ENCODE results near the gene RPTOR. TPM values are rescaled to one million over a fixed set of nuclear protein-coding genes. Genes with fewer than 3 reads are reported as not detected.

The RPTOR gene
- total RNA-seq, 4 donors from 2014 or later: 19.0 to 48.3 (median 27.3) TPM

DNA sequence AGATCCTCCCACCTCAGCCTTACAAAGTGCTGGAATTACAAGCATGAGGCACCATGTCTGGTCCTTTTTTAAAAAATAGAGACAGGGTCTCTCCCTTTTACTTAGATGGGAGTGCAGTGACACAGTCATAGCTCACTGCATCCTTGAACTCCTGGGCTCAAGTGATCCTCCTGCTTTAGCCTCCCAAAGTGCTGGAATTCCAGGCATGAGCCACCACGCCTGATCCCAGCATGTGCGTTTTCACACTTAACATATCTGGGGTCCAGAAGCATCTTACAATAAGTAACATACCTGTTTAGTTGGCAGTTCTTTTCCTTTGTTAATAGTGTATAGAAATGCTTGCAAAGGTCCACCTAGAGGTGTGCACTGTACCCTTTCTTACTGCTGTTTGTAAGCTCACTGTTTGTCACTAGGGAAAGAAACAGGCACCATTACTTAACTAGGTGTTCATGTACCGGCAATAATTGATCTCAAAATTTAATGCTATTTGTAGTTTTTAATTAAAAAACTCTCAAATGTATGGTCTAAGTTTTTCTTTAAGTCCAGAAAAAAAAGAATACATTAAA is 221.7 kb downstream of the RPTOR start:
- intact Hi-C loops (cut with DNase I; ENCODE audit: low total_unique reads): no loop called here

DNA sequence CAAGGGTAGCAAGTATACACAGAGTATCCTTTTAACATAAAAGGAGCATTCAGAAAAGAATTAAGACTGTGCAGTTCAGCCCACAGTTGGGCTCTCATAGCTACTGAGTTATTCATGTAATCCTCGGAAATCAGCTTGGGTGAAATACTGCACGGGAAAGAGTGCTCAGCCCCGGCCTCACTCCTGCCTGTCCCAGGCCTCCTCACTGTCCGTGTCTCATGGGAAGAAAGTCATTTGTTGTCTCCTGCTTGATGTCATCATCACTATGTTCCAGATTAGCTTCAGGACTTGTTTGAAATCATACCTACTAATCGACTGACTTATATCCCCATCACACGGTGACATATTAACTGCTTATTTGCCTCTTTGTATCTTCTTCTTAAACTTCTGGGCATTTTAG is 223.8 kb downstream of the RPTOR start:
- H3K27me3 ChIP-seq: no peaks in the 10 kb centered on the region
- H3K9me3 ChIP-seq: no peaks in the 10 kb centered on the region
- no peaks in the 10 kb centered on the region for H3K36me3 ChIP-seq
- H3K4me1 ChIP-seq: no peaks in the 10 kb centered on the region
- intact Hi-C loops (cut with DNase I; ENCODE audit: low total_unique reads): no loop called here
- TF ChIP-seq, protein P1, sequence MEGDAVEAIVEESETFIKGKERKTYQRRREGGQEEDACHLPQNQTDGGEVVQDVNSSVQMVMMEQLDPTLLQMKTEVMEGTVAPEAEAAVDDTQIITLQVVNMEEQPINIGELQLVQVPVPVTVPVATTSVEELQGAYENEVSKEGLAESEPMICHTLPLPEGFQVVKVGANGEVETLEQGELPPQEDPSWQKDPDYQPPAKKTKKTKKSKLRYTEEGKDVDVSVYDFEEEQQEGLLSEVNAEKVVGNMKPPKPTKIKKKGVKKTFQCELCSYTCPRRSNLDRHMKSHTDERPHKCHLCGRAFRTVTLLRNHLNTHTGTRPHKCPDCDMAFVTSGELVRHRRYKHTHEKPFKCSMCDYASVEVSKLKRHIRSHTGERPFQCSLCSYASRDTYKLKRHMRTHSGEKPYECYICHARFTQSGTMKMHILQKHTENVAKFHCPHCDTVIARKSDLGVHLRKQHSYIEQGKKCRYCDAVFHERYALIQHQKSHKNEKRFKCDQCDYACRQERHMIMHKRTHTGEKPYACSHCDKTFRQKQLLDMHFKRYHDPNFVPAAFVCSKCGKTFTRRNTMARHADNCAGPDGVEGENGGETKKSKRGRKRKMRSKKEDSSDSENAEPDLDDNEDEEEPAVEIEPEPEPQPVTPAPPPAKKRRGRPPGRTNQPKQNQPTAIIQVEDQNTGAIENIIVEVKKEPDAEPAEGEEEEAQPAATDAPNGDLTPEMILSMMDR (IDR thresholded peaks at IDR 0.05): no peak
- no peak for TF ChIP-seq POLR2A (IDR thresholded peaks at IDR 0.05)
- no peak overlapping the region for H3K4me3 ChIP-seq
- DNase-seq: no peak
- H3K27ac ChIP-seq: no peak overlapping the region

More for the DNA sequence above, 221.7 kb downstream of the RPTOR start:
- Histone ChIP-seq H3K27ac (no peak overlapping the region), H3K36me3 (no peaks in the 10 kb centered on the region), H3K4me3 (no peak overlapping the region), H3K27me3 (no peaks in the 10 kb centered on the region), H3K9me3 (no peaks in the 10 kb centered on the region), H3K4me1 (no peaks in the 10 kb centered on the region)
- TF ChIP-seq POLR2A (IDR thresholded peaks at IDR 0.05): no peak
- TF ChIP-seq, protein P1 (IDR thresholded peaks at IDR 0.05): no peak
- no peak for DNase-seq

DNA sequence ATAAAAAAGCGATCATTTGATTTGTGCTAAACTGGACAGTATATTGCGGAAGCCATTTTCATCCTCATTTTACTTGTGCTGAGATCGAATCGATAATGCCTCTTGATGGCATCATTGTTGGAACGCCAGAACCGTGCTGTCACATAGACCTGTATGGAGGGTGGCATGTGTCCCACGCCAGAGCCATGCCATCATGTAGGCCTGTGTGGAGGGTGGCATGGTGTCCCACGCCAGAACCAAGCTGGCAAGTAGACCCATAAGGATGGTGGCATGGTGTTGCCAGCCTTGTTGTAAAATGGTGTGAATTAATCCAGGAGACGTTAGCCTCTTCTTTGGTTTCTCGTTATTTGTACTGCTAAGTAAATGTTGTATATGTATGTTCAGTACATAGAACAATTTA is 224.3 kb downstream of the RPTOR start:
- Histone ChIP-seq H3K36me3 (no peaks in the 10 kb centered on the region), H3K27me3 (no peaks in the 10 kb centered on the region), H3K27ac (no peak overlapping the region), H3K9me3 (no peaks in the 10 kb centered on the region), H3K4me1 (no peaks in the 10 kb centered on the region), H3K4me3 (no peak overlapping the region)
- TF ChIP-seq POLR2A (IDR thresholded peaks at IDR 0.05): no peak
- TF ChIP-seq, protein P1 (IDR thresholded peaks at IDR 0.05): no peak
- intact Hi-C loops (cut with DNase I; ENCODE audit: low total_unique reads): no loop called here
- DNase-seq: no peak

DNA sequence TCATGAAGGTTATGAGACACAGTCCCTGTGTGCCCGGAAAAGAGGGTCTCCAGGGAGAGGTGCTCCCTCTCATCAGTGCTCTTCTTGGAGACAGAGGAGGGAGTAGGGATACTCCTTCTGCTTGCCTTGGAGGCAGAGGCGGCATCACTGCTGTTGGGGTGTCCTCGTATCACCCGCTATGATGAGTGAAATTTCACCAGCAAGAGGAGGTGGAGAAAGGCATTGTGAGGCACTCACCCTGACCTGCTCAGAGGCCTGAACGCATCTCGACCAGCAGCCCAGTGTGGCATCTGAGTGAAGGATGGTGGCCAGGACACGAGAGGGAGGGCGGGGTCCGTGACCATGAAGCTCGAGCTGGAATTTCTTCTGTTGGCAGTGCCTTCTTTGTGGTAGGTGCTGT is 224.9 kb downstream of the RPTOR start:
- Histone ChIP-seq H3K9me3 (no peaks in the 10 kb centered on the region), H3K4me3 (no peak overlapping the region), H3K36me3 (no peaks in the 10 kb centered on the region), H3K27me3 (no peaks in the 10 kb centered on the region), H3K27ac (no peak overlapping the region), H3K4me1 (no peaks in the 10 kb centered on the region)
- no peak for DNase-seq
- no peak for TF ChIP-seq POLR2A (IDR thresholded peaks at IDR 0.05)
- TF ChIP-seq, protein P1 (IDR thresholded peaks at IDR 0.05): no peak
- intact Hi-C loops (cut with DNase I; ENCODE audit: low total_unique reads): no loop called here

DNA sequence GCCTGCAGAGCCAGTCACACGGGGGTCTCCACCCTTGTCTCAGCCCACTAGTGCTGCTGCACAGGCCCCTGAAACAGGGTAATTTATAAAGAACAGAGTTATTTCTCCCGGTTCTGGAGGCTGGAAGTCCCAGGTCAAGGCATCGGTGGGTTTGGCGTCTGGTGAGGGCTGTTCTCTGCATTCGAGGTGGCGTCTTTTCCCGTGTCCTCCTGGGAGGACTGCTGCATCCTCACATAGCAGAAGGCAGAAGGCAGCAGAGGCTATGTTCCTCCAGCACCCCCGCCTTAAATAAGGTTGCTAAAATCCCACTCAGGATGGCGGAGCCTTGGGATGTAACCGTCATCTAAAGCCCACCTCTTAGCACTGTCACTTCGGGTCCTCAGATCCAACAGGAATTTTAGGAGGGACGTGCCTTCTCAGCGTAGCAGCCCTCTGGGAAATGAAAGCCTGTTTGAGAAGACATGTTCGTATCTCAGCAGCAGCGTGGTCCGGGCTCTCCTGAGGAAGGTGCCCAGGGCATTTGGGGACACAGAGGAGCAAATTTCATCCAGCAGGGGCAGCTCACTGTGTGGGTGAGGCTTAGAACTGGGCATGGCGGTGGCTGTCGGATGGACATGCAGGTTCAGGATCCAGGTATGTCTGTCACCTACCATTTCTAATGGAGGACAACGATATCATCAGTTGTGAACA is 225.4 kb downstream of the RPTOR start:
- H3K27me3 ChIP-seq: no peaks in the 10 kb centered on the region
- H3K4me1 ChIP-seq: peaks cover 0 to 4% of the 10 kb centered on the region in 2 donors
- H3K36me3 ChIP-seq: no peaks in the 10 kb centered on the region
- H3K9me3 ChIP-seq: no peaks in the 10 kb centered on the region
- intact Hi-C loops (cut with DNase I; ENCODE audit: low total_unique reads): no loop called here
- no peak overlapping the region for H3K27ac ChIP-seq
- TF ChIP-seq, protein P1 (IDR thresholded peaks at IDR 0.05): no peak
- H3K4me3 ChIP-seq: no peak overlapping the region
- no peak for DNase-seq
